HG03103 (cell line): Measurements from ENCODE around the gene FOXS1.

Experiments used
- ATAC-seq: cut with Tn5 transposase; IDR thresholded peaks from one replicate; pipeline ENCODE4 v1.9.1; 2021; ENCODE audit warnings: low read depth; ENCODE audit not compliant: unreplicated experiment

Gene FOXS1

DNA sequence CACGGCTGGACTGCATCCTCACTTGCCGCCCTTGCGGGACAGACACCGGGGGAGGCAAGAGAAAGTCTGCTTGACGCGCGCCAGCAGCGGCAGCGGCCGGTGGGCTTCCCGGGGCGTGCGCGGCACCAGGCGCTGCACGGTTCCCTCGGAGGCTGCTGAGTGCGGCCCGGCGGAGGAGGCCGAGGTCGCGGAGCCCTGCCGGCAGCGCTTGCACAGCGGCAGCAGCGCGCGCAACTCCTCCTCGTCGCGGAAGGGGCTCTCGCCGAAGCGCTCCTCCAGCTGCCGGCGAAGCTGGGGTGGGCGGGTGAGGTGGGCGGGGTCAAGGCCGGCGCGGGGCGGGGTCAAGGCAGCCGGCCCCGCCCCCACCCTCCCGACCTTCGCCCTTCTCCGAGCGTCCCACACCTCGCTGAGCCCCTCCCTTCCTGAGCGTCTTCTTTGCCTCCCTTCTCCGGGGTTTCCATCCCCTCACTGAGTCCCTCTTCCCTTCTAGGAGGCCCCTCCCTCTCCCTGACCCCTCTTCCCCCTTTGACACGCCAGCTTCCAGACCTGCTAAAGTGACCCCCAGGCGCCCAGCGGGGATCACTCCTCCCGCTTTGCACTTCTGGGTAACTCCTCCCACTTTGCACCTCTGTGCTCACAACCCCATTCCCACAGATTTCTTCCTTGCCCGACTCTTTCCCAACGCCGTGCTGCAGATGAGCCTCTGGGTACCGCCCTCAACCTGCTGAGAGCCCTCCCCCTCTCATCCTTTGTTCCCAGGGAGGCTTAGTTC lies 16.2 kb upstream of the FOXS1 start:
- ATAC-seq = peak; percentile 61

- ATAC-seq = peak; percentile 14
Measured at GRCh38 chr20:31861135-31861384, 15.7 kb upstream of the FOXS1 start.

- no peak for ATAC-seq
Measured at GRCh38 chr20:31860390-31861134, 15.2 kb upstream of the FOXS1 start.

GRCh38 chr20:31859998-31860380 lies 14.6 kb upstream of the FOXS1 start:
- ATAC-seq = no peak

DNA sequence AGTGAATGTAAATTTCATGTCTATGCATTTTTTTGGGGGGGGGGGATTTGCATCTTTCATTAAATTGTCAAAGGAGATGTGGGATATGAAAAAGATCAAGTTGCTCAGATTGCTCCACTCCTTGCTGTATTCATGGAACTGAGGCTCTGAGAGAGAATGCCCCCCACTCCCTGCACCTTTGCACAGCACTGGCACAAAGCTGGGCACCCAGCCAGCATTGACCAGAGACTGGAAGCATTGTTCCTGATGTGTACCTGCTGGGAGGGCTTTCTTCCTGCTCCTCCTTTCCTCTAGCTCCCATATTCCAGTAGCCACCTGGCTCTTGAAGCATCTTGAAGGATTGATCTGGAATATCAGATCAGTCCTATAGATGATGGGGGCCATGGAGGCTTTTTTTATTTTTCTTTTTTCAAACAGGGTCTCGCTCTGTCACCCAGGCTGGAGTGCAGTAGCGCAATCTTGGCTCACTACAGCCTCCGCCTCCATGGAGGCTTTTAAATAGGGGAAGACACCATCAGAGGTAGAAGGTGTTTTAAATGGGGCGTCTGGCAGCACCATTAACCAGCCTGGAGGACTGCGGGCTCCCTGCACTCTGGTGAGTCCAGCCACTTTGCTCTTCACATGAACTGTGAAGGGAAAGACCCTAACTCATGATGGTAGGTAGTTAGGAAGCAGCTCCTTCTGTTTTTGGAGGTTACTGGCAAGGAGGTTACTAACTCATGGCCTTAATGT lies 14.0 kb upstream of the FOXS1 start:
- no peak for ATAC-seq

- no peak for ATAC-seq
Measured at GRCh38 chr20:31858760-31859083, 13.3 kb upstream of the FOXS1 start.

- ATAC-seq = no peak
Measured at GRCh38 chr20:31857861-31858759, 12.7 kb upstream of the FOXS1 start.

GRCh38 chr20:31856516-31856915 lies 11.1 kb upstream of the FOXS1 start:
- ATAC-seq = no peak

- ATAC-seq = no peak
Measured at GRCh38 chr20:31853481-31853880, 8.1 kb upstream of the FOXS1 start.

GRCh38 chr20:31851240-31851955 lies 6.0 kb upstream of the FOXS1 start:
- no peak for ATAC-seq

DNA sequence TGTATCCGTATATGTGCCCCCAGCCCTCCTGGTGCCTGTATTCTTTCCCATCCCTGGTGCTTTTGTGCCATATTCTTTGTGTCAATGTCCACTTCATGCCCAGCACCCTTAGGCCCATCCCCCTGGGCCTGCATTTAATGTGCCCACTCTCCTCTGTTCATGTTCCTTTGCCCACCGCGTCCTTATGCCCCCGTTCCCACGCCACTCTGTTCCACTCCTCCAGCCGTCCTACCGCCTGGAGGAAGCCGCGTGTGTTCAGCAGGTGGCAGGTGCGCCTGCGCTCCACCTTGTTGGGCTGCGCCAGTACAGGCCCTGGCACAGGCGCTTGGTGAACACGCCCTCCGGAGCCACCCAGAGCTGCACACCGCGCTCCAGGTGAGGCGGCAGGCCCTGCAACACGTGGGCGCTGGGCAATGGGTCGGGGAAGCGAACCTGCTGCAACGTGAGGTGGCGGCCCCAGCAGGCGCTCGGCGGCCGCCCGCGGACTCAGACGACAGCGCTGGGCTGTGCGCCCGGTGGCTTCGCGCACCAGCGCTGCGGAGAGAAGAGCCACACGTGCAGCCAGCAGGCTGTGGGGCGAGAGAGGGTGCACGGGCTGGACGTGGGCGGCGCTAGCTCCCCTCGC lies 4.0 kb upstream of the FOXS1 start:
- no peak for ATAC-seq

DNA sequence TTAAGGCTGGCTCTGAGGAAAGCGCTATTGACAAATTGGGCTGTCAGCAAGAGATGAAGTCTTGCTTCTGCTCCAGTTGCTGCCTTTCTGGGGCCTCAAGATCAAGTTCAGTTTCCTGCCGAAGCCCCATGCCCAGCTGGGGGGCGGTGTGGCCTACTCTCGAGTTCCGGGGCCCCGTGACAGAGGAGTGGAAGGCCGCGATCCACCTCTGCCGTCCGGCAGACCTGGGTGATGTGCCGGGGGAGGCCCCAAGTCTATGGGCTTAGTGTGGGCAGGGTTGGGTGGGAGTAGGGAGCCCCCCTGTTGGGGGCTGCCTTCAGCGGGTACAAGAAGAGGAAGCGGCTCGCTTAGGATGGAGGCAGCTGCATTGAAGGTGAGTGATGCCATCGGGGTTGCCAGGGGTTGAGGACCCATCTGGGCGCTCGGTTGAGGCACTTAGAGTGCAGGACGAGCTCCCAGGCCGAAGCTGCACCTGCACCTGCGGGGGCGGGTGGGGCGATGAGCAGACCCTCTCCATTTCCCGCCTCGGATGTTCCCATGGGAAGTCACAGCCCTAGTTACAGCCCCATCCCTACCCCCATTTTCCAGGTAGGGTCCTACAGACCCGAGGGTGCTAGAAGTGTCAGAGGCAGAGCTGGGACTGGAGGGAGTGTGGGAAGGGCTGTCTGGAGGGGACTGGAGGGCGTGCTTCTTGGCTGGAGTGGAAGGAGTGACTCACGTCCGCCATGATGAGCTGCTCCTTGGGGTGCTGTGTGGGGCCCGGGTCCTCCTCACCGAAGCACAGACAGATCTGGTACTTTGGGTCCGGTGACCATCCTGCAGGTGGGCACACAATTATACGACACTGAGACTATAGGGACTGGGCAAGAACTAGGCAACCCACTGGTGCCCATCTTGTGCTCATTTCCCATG lies 2.9 kb upstream of the FOXS1 start:
- ATAC-seq = no peak

GRCh38 chr20:31846793-31847138 lies 1.4 kb upstream of the FOXS1 start:
- ATAC-seq = no peak

DNA sequence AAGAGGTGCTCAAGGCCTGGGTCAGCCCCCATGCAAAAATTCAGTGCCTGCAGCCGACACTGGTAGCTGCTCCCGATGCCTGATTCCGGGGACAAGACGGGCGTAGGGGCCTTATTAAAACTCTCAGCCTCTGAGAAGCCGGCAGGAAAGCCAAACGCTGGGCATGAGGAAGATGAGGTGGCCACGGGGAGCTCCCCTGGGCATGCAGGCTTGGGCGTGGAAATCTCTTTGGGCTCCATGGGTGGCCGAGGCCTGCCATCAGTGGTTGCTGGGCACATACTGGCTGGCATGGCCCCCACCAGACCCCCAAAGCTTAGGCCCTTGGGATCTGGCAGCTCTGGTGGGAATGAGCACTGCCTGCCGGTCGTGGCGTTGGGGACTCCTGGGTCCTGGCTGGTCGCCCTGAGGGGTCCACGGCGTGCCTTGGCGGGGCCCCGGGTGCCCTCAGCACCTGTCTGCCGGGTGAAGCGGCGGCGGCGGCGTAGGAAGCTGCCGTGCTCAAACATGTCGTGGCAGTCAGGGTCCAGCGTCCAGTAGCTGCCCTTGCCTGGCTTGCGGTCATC lies 586 bp downstream of the FOXS1 start:
- ATAC-seq = no peak

DNA sequence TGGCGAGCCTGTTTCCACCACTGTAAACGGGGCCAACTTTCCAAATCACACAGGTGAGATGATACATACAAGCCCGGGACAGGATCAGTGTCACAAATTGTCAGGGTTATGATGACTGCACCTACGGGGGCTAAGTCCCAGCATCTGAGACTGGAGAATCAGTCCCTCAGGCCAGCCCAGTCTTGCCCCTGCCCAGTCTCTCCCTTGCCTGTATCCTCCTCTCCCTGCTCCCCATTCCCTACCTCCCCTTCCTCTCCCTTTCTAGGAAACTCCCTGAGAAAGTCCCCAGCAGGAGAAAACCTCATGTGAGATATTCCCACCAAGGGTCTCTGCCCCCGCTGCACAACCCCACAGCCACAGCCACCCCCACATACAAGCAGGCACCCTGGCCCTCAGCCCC lies 1.5 kb downstream of the FOXS1 start:
- ATAC-seq = no peak

DNA sequence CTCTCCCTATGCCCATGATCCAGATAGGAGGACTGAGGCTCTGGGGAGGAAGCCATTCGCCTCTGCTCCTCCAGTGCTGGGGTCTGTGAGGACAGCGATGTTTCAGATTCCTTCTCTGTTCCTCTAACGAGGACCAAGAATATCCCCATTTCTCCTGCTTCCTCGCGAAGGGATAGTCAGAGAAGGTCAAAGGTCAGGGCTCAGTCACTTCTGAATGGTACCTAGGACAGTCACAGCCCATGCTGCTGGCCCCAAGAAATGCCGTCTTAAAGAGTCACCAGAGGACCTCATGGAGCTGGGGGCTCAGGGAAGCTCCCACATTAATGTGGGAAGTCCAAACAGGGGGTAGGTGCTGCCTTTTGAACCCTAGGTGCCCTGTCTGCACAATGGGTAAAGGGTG lies 2.1 kb downstream of the FOXS1 start:
- no peak for ATAC-seq

- ATAC-seq = no peak
Measured at GRCh38 chr20:31842471-31843157, 2.8 kb downstream of the FOXS1 start.

- ATAC-seq = no peak
Measured at GRCh38 chr20:31841928-31842327, 3.5 kb downstream of the FOXS1 start.
